A549 (cell line): Measurements from ENCODE around the gene TYW1B.

ENCODE experiments used
- CEBPB ChIP-seq, 2 experiments: fragments of >200 bp in 1 of 2; sonication (Bioruptor Twin) in 1 of 2; formaldehyde crosslinking in 1 of 2; IDR thresholded peaks; 2 replicates each; pipeline ENCODE4 v1.6.1; 2012 to 2016
- CTCF ChIP-seq: fragments of >200 bp; sonication (Bioruptor Twin); formaldehyde crosslinking; IDR thresholded peaks from 3 replicates; pipeline ENCODE4 v1.5.1; 2016
- E2F6 ChIP-seq: IDR thresholded peaks from 2 replicates; pipeline ENCODE4 v1.6.1; 2012; ENCODE audit warnings: low read depth, borderline replicate concordance
- FOSL2 ChIP-seq, 2 experiments: fragments of 450-650 bp in 1 of 2; fragments of >200 bp in 1 of 2; sonication (Bioruptor Twin) in 1 of 2; formaldehyde crosslinking; IDR thresholded peaks; 2 replicates each; pipeline versions ENCODE4 v1.5.0 to v1.6.1; 2016 to 2020; ENCODE audit warnings: mild to moderate bottlenecking in 1 of 2, moderate library complexity in 1 of 2
- HDAC2 ChIP-seq: fragments of 200-600 bp; sonication (generic); IDR thresholded peaks from 2 replicates; pipeline ENCODE4 v1.6.1; 2016
- MAX ChIP-seq: IDR thresholded peaks from 2 replicates; pipeline ENCODE4 v1.6.1; 2012
- MAZ ChIP-seq: fragments of 150-350 bp; IDR thresholded peaks from 2 replicates; pipeline ENCODE4 v1.6.1; 2014; ENCODE audit warnings: antibody characterized with exemption, low read depth, low read length, borderline replicate concordance
- MYC ChIP-seq: IDR thresholded peaks from 2 replicates; pipeline ENCODE4 v1.6.1; 2012; ENCODE audit warnings: mild to moderate bottlenecking, inconsistent platforms, low read length, improper control_type of control experiment, borderline replicate concordance
- POLR2A ChIP-seq: IDR thresholded peaks from 2 replicates; pipeline ENCODE4 v1.6.1; 2012; ENCODE audit warnings: mild to moderate bottlenecking, low read length
- POLR2AphosphoS2 ChIP-seq: conservative IDR thresholded peaks from 2 replicates; pipeline ENCODE4 v1.6.1; 2012; ENCODE audit warnings: low read length, improper control_type of control experiment, inconsistent platforms
- RCOR1 ChIP-seq: fragments of 150-350 bp; IDR thresholded peaks from 2 replicates; pipeline ENCODE4 v1.6.1; 2014; ENCODE audit warnings: antibody characterized with exemption, low read length, low read depth
- SREBF2 ChIP-seq: fragments of 450-650 bp; IDR thresholded peaks from 2 replicates; pipeline ENCODE4 v1.6.1; 2014; ENCODE audit warnings: mild to moderate bottlenecking, moderate library complexity
- ZNF302 ChIP-seq: fragments of 250-450 bp; sonication (Bioruptor Pico); IDR thresholded peaks from 2 replicates; pipeline ENCODE4 v1.9.0; 2021; ENCODE audit warnings: inconsistent platforms, mild to moderate bottlenecking, moderate library complexity

- TF ChIP-seq CTCF (no peak), FOSL2 (IDR thresholded peaks at IDR 0.05) (no peak), FOSL2 (CRISPR knock-in tag; IDR thresholded peaks at IDR 0.05) (no peak), ZNF302 (CRISPR knock-in tag) (no peak), E2F6 (no peak), SREBF2 (no peak), POLR2AphosphoS2 (no peak), RCOR1 (no peak), HDAC2 (no peak), MYC (no peak), CEBPB (IDR thresholded peaks at IDR 0.05) (no peak), POLR2A (no peak), MAX (no peak), MAZ (no peak)
These were observed 121.5 kb downstream of the TYW1B start for GRCh38 chr7:72706521-72706920.
